CD4-positive, alpha-beta T cell treated with Interleukin-15 for 1 hour (primary cell): Measurements from ENCODE around the gene APOL5.

Experiments used
- DNase-seq: peaks from one replicate; pipeline ENCODE4 v3.0.0-alpha.2; 2020

Gene APOL5

GRCh38 chr22:35743326-35743860 lies 25.7 kb downstream of the APOL5 start:
- no peak for DNase-seq

DNA sequence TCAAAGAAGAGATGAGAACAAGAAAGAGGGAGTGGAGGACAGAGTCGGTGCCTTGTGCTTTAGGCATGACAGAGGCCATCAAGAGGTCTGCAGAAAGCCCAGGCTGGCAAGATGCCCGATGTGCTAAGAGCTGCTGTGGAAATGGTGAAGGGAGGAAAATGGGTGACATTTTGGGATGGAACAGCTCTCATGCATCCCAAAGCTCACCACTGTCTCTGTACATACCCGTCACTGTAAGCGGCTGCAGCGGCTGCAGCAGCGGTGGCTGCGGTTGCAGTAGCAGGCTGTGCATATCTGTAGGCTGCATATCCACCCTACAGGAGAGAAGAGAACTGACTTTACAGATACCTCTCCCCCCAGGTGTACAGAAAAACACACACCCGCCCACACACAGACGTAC lies 28.6 kb downstream of the APOL5 start:
- no peak for DNase-seq

GRCh38 chr22:35746946-35747703 lies 29.5 kb downstream of the APOL5 start:
- DNase-seq: no peak

- DNase-seq: no peak
Observed at GRCh38 chr22:35749808-35750207, 32.1 kb downstream of the APOL5 start.

DNA sequence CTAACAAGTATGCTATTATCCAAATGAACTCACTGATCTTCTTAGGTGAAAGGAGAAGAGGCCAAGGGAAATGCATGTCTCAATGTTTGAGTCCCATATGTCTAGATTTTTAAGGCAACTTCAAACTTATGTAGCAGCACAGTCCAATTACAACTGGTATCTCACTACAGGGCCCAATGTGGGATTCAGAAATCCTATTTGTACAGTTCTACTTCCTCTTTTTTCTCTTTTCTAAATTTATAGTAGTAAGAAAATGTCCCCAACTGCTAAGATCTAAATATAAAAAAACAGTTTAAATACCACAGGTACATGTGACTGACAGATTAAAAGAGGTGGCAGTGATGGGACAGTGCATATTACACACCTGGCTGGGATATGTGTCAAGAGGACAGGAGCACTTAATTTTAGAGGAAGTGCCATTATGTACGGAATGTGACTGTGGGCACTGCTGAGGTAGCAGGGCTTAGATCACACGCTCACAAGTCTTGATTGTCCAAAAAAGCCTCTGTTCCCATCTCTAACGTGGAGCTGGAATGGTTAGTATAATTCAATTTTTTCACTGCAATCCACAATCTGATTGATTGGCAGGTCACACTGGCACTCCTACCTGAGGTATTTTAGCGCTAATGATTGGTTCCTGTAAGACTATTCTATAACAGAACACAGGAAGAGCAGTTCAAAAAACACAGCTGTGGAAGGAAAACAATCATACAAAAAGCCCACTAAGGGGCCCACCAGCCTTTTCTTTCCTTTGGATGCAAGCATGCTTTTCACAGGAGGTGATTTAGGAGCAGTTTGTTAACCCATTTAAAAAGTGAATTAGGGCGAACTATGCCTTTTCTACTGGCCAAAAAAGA lies 34.6 kb downstream of the APOL5 start:
- no peak for DNase-seq

- DNase-seq: no peak
Observed at GRCh38 chr22:35752863-35753189, 35.2 kb downstream of the APOL5 start.

- DNase-seq: no peak
Observed at GRCh38 chr22:35754761-35755160, 37.1 kb downstream of the APOL5 start.

DNA sequence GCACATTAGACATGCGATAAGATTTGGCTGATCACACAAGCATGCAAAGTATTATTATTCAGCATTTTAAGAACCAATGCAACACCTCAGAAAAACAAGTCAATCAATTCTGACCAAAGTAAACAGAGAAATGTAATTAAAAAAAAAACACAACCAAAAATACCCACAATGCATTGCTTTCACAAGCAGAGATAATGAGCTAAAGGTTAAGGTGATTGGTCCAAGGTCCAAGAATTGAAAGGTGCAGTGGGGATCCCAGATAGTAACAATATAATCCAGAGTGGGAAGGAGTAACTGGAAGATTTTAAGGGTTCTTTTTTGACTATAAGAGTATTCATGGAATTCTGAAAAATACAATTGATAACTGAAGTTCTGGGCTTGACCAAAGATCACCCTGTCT lies 39.0 kb downstream of the APOL5 start:
- no peak for DNase-seq

- no peak for DNase-seq
Observed at GRCh38 chr22:35758394-35758793, 40.7 kb downstream of the APOL5 start.

- DNase-seq: no peak
Observed at GRCh38 chr22:35761037-35761436, 43.4 kb downstream of the APOL5 start.

DNA sequence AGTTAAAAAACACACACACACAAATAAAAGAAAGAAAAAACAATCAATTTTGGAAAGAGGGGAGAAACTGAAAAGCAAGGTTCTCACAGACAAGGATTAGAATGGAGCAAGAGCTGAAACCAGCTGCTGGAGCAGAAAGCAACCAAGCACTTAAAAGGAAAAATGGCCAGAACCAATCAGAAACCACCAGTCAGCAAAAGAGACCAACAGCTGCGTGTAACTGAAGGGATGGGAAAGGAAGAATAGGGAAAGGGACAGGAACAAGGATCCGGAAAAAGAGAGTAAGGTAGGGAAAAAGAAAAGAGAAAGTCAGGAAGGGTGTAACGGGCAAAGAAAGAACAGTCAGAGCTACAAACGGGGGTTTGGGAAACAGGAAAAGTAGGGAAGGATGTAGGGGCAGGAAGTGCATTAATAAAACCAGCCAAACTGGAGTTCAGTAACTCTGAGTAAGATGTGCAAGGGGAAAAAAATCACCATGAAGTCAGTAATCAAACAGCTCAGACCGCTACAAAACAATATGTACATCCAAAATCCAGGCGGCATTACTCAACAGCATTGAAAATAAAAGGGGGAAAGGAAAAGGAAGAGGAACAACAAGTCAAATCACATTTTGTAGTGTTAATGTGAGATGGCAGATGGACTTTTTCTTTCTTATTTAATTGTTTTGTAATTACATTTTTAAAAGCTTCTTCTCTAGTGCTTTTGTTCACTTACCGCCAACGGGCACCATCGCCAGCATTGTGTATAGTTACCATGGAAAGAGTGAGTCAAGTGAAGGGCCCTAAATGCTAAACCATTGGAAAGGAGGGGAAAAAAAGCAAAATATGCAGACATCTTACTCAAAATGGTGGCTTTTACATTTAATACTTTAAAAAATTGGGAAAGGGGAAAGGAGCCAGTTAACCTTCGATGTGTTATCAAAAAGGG lies 49.2 kb downstream of the APOL5 start:
- DNase-seq: no peak

DNA sequence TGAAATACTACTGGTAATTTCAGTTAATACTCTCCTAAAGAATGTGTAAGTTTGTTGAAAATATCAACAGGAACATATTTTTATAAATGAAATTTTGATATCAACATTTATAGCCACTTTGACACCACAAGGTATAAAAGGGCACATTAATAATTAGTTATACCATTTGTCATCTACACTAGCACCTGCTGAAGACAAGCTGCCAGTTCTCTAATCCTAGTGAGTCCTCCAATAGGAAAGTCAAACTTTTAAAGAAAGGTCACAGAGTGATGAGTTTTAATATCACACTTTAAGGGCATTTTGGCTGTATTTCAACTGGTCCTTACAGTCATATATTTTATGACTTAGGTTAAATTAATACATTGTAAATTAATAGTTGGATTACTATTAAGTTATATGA lies 52.3 kb downstream of the APOL5 start:
- no peak for DNase-seq

GRCh38 chr22:35775339-35775738 lies 57.7 kb downstream of the APOL5 start:
- DNase-seq: no peak

DNA sequence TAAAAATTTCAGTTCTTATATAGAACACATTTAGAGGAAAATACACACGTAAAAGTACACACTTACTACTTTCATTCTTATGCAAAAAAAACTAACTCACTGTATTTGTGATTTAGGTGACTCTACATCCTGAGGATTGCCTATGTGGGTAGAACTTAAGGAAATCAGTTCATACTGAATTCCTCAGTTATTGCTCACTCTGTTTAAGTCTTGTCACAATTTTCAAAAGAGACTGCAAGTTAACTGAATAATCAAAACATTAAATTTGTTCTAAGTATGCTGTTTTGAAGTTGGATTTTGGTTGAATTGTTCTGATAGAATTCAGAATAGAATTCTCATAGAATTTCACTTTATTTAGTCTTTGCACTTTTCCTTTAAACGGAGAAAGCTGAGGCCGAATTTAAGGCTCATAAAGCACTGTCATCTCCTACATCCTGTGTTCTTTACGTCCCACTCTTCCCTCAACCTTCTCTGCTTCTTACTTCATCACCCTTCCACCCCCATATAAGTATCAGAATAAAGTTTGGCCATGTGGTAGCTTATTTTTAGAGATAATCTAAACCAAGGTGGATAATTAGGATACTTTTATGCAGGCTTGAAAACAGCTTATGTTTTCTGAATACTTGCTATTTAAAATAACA lies 59.8 kb downstream of the APOL5 start:
- no peak for DNase-seq
